H7 (cell line): ENCODE measurements around the gene SORCS2. TPM values are rescaled to one million over a fixed set of nuclear protein-coding genes. Genes with fewer than 3 reads are reported as not detected.

Experiments used
- DNase-seq: peaks from one replicate; pipeline ENCODE4 v3.0.0; 2012
- H3K27me3 ChIP-seq: 2 replicates; pipeline ENCODE4 v1.6.0; 2011; ENCODE audit warnings: mild to moderate bottlenecking, low read length; ENCODE audit not compliant: control insufficient read depth, insufficient read depth
- H3K36me3 ChIP-seq: replicated peaks from 2 replicates; pipeline ENCODE4 v1.5.1; 2011; ENCODE audit warnings: low read length; ENCODE audit not compliant: control insufficient read depth, insufficient read depth
- H3K4me3 ChIP-seq: 2 replicates; pipeline ENCODE4 v1.5.1; 2011; ENCODE audit warnings: low read depth, mild to moderate bottlenecking, control low read depth, low read length, moderate library complexity; ENCODE audit not compliant: insufficient read depth
- total RNA-seq: library from RNA; depleted of rRNA; stranded (reverse); fragments of >200 nt; shearing (Covaris generic); gene quantifications from 2 replicates; pipeline ENCODE4 v1.2.3, GENCODE V29; 2014

The SORCS2 gene
- total RNA-seq, 1 experiment from 2014 or later: 2.0 TPM

DNA sequence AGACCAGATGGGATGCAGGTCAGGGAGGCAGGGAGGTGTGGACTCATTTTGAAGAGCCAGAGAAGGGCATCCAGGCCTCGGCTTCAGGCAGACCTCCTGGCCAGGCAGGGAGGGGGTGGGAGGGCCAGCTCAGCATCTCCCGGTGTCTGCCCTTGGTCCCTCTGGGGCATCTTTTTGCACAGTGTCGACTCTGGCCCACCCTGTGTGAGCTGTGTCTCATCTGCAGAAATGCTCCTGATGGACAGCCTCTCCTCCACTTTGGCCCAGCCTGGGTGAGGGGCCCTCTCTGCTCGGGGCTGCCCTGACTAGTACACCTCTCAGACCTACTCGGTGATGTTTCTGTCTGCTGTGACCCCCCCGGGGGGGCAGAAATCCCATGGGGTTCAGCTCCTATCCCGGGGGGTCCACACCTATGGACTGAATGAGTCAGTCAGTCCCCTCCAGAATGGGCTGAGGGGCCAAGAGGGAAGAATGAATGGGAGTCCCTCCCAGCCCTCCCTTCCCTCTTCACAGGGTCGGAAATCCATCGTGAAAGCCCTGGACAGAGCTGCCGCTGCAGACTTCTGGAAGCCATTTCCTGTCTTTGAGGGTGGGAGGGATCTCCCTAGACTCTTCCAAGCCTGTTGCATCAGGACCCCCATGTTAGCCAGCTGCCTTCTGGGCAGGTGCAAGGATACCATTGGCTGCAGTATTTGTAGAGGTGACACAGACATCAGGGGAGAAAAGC is 439.1 kb downstream of the SORCS2 start:
- Histone ChIP-seq H3K36me3 (no peaks in the 10 kb centered on the region), H3K4me3 (no peak overlapping the region), H3K27me3 (no peaks in the 10 kb centered on the region)
- DNase-seq: no peak

GRCh38 chr4:7632341-7632740 is 440.0 kb downstream of the SORCS2 start:
- no peak overlapping the region for H3K4me3 ChIP-seq
- no peaks in the 10 kb centered on the region for H3K27me3 ChIP-seq
- no peaks in the 10 kb centered on the region for H3K36me3 ChIP-seq
- DNase-seq: no peak

DNA sequence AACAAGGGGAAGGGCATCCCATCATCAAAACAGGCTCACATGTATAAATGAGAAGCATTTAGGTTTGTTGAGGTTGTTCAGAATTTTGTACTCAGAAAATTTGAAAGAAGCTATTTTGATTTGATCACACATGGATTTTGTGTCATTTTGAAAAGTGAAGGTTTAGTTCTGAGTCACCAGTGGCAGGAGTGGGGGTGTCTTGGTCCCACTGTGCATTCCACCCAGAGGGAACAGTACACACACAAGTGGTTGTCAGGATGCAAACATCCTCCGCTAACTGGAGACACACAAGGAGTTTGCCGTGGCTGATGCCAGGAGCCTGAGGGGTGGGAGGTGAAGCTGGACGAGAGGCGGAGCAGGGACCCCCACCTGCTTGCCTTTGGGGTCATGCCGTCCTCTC is 440.6 kb downstream of the SORCS2 start:
- no peak for DNase-seq
- Histone ChIP-seq H3K27me3 (no peaks in the 10 kb centered on the region), H3K4me3 (no peak overlapping the region), H3K36me3 (no peaks in the 10 kb centered on the region)

- Histone ChIP-seq H3K36me3 (no peaks in the 10 kb centered on the region), H3K4me3 (no peak overlapping the region), H3K27me3 (no peaks in the 10 kb centered on the region)
- no peak for DNase-seq
Measured at GRCh38 chr4:7634661-7635251, 442.4 kb downstream of the SORCS2 start.

GRCh38 chr4:7635445-7636239 is 443.3 kb downstream of the SORCS2 start:
- H3K36me3 ChIP-seq: no peaks in the 10 kb centered on the region
- no peak overlapping the region for H3K4me3 ChIP-seq
- no peak for DNase-seq
- no peaks in the 10 kb centered on the region for H3K27me3 ChIP-seq

DNA sequence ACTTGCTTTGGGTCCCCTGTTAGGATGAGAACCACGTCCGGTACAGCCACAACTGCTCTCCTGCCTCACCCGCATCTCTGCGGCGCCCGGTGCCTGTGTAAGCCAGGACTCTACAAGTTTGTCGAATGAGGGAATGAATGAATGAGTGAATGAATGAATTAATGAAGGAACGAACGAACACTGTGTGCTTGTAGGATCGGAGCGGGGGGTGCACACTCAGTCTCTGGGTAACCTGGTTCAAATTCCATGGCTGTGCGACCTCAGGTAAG is 443.8 kb downstream of the SORCS2 start:
- no peaks in the 10 kb centered on the region for H3K27me3 ChIP-seq
- no peak for DNase-seq
- H3K4me3 ChIP-seq: no peak overlapping the region
- H3K36me3 ChIP-seq: no peaks in the 10 kb centered on the region

GRCh38 chr4:7637139-7637538 is 444.8 kb downstream of the SORCS2 start:
- Histone ChIP-seq H3K27me3 (no peaks in the 10 kb centered on the region), H3K36me3 (no peaks in the 10 kb centered on the region), H3K4me3 (no peak overlapping the region)
- no peak for DNase-seq

GRCh38 chr4:7637971-7638370 is 445.6 kb downstream of the SORCS2 start:
- Histone ChIP-seq H3K4me3 (no peak overlapping the region), H3K27me3 (no peaks in the 10 kb centered on the region), H3K36me3 (no peaks in the 10 kb centered on the region)
- no peak for DNase-seq

GRCh38 chr4:7638489-7638888 is 446.2 kb downstream of the SORCS2 start:
- no peak for DNase-seq
- H3K4me3 ChIP-seq: no peak overlapping the region
- H3K36me3 ChIP-seq: no peaks in the 10 kb centered on the region
- no peaks in the 10 kb centered on the region for H3K27me3 ChIP-seq

DNA sequence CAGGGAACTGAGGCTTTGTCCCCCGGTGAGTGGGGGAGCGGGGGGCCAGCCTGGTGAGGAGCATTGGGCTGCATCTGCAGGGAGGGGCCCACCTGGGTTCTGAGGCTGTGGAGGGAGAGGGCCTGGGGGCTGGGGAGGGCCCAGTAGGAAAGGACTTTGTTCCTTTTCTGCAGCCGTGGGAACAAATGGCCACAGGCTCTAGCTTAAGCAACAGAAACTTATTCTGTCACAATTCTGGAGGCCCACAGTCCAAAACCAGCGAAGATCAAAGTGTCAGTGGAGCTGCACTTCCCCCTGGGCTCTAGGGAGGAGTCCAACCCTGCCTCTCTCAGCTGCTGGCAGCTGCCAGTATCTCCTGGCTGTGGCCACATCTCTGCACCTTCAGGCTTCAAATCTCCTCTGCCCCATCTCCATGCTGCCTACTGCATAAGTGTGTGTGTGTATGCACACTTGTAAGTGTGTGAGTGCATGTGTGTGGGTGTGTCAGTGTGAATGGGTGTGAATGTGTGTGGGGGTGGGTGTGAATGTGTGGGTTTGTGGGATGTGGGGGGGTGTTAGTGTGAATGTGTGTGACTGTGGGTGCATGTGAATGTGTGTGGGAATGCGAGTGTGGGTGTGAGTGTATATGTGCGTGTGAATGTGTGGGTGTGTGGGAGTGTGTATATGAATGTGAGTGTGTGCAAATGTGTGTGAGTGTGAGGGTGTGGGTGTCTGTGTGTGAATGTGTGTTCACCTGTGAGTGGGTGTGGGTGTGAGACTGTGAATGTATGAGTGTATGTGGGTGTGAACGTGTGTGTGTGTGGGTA is 446.8 kb downstream of the SORCS2 start:
- Histone ChIP-seq H3K27me3 (no peaks in the 10 kb centered on the region), H3K4me3 (no peak overlapping the region), H3K36me3 (no peaks in the 10 kb centered on the region)
- DNase-seq: no peak

- no peak overlapping the region for H3K4me3 ChIP-seq
- H3K36me3 ChIP-seq: no peaks in the 10 kb centered on the region
- H3K27me3 ChIP-seq: no peaks in the 10 kb centered on the region
- DNase-seq: no peak
Measured at GRCh38 chr4:7640136-7640535, 447.8 kb downstream of the SORCS2 start.

GRCh38 chr4:7641712-7642111 is 449.4 kb downstream of the SORCS2 start:
- no peak for DNase-seq
- Histone ChIP-seq H3K36me3 (no peaks in the 10 kb centered on the region), H3K4me3 (no peak overlapping the region), H3K27me3 (no peaks in the 10 kb centered on the region)

DNA sequence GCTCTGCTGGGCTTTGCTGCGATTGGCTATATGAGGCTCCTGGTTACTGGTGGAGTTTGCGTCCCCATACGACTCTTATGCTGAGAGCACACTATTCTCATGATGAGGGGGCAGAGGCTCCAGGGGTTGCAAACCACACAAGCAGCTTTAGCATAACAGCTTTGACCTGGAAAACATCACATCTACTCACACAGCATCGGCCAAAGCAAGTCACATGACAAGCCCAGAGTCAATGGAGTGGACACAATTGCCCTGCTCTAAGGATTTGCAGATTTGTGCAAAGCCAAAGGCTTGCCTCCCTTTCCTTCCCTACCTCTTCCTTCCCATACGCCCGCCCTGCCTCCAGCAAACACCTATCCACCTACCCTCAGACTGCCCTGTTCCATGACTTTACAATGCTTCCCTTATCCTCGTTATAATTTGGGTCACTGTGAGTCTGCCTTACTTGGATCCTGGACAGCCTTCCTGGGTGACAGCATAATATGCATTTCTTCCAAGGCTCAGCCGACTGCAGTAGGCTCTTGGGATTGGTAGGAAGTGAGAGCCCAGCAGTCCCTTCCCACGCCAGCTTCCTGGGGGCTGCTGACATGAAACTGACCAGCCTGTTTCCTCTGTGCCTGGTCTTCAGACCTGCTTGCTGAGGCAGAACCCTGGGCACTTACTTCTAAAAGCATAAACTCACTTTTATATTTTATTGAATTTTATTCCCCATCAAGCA is 450.6 kb downstream of the SORCS2 start:
- no peak for DNase-seq
- Histone ChIP-seq H3K4me3 (no peak overlapping the region), H3K36me3 (no peaks in the 10 kb centered on the region), H3K27me3 (no peaks in the 10 kb centered on the region)

GRCh38 chr4:7645158-7645557 is 452.8 kb downstream of the SORCS2 start:
- no peaks in the 10 kb centered on the region for H3K27me3 ChIP-seq
- no peak for DNase-seq
- H3K4me3 ChIP-seq: no peak overlapping the region
- H3K36me3 ChIP-seq: no peaks in the 10 kb centered on the region
